ENCODE measurements around the gene LRMDA.

Gene LRMDA

GRCh38 chr10:76428551-76429367 lies 997.3 kb downstream of the LRMDA start:
- TF ChIP-seq CTCF (IDR thresholded peaks at IDR 0.05): no peak

DNA sequence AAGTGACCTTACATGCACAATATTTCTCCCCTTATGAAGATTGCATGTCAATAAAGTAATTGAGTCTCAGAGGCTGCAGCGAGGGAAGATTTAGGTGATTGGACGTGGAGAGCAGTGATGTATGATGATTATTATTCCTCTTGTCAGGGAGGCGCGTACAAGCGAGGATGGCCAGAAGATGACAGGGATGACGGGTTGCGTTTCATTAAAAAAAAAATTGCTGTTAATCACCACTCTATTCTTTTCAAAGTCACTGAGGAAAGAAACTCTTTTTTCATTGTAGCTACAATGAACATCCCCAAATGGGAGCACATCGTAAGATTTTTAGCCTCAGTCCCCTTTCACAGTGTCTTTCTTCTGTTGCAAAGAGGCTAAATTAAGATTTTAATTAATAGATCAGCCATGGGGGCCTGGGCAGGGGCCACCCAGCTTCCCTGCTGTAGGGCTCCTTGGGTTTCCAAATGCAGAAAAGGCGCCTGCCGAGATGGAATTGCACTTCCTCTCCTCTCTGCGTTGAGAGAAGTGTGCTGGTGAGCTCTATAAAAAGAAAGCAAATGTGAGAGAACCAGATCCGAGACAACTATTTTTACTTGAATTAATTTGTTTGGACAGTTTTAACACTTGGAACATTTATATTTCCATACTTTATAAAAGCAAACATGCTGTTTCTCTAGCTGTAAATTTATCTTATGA lies 998.1 kb downstream of the LRMDA start:
- TF ChIP-seq CTCF (IDR thresholded peaks at IDR 0.05): no peak

GRCh38 chr10:76430061-76430645 lies 998.7 kb downstream of the LRMDA start:
- no peak for TF ChIP-seq CTCF (IDR thresholded peaks at IDR 0.05)

- TF ChIP-seq CTCF (IDR thresholded peaks at IDR 0.05): no peak
These were observed 1000.9 kb downstream of the LRMDA start for GRCh38 chr10:76432016-76433012.

DNA sequence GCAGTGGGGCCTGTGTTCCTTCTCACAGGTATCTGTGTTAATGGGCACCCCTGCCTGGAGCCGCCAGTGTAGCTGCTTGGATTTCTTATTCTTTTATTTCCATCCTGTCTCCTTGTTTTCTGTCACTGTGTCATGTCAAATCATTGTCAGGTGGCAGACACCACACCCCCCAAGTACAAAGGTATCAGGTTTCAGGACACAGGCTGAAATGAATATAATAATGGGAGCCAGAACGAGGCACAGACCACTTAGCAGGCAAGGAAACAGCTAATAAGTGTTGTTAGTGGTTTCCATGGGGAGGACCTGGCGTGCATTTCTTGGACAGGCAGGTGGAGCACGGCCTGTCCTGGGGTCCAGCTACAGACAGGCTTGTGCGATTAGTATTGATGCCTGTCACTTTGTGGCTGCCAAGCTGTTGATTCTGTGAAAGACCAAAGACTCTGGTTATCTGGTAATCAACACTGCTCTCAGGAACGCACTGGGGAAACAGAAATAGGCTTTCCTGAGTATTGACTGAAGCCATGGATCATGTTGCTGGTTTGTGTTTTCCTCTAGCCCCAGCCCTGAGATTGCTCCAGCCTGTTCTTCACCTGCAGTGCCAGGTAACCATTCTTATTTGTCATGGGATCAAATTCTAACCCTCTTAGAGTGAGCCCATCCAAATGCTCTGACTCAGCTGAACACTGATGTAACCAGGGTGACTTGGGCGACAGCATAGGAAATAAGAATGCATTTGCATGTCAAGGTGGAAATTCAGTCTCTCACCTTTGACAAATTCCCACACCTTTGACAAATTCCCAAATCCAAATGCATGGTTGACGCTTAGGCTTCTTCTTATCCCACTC lies 1002.0 kb downstream of the LRMDA start:
- TF ChIP-seq CTCF (IDR thresholded peaks at IDR 0.05): no peak

DNA sequence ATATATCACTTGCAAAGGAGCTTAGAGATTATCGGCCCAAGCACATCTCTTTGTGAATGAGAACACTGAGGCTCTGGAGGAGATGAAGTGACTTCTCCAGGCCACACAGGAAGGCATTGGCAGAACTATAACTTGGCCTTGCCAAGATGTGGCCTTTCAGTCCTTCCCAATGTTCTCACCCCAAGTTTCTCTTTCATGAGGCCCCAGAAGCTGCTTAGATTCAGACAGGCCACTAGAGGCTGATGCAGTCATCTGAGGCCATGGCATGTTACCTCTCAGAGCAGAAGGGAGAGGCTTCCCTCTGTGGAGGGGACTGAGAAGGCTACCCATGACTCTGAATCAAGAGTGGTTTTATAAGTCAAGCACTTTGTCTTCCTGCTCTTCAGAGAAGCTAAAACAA lies 1003.7 kb downstream of the LRMDA start:
- TF ChIP-seq CTCF (IDR thresholded peaks at IDR 0.05): no peak
